K562 (cell line): ENCODE data around the gene GPR152. TPM values are rescaled to one million over a fixed set of nuclear protein-coding genes. Genes with fewer than 3 reads are reported as not detected.

ENCODE experiments used
- KAT7 ChIP-seq: sonication (generic); formaldehyde crosslinking; IDR thresholded peaks from 2 replicates; pipeline ENCODE4 v1.8.0; 2022; ENCODE audit warnings: missing genetic modification reagents, mild to moderate bottlenecking, borderline replicate concordance
- MYNN ChIP-seq, 2 experiments: sonication (generic); formaldehyde crosslinking in 1 of 2; IDR thresholded peaks; 2 replicates each; pipeline versions ENCODE4 v1.5.0 to v1.6.1; 2016 to 2020; ENCODE audit warnings: antibody characterized with exemption in 1 of 2, missing genetic modification reagents in 1 of 2
- PCBP1 ChIP-seq: fragments of 200-400 bp; formaldehyde crosslinking; IDR thresholded peaks from 2 replicates; pipeline ENCODE4 v1.6.1; 2018; ENCODE audit warnings: mild to moderate bottlenecking, low read depth, low read length; ENCODE audit not compliant: poor library complexity, severe bottlenecking
- POLR2B ChIP-seq: fragments of 450-650 bp; IDR thresholded peaks from 2 replicates; pipeline ENCODE4 v1.6.1; 2018; ENCODE audit warnings: low read depth; ENCODE audit not compliant: partially characterized antibody
- POLR2G ChIP-seq: fragments of 200-400 bp; formaldehyde crosslinking; IDR thresholded peaks from 2 replicates; pipeline ENCODE4 v1.6.1; 2017; ENCODE audit warnings: low read depth, mild to moderate bottlenecking, antibody characterized with exemption, low read length, moderate library complexity
- ZBTB7A ChIP-seq: IDR thresholded peaks from 2 replicates; pipeline ENCODE4 v1.6.1; 2011; ENCODE audit warnings: low read depth, mild to moderate bottlenecking, low read length, moderate library complexity, borderline replicate concordance; ENCODE audit not compliant: control insufficient read depth
- polyA plus RNA-seq, 8 experiments: library from polyadenylated mRNA; depleted of rRNA in 4 of 8; stranded (reverse) in 5 of 8; unstranded in 3 of 8; fragments of >200 nt; fragmentation: Nextera tagmentation in 2 of 8; fragmentation: Illumina TruSeq in 1 of 8; extraction: Ambion mirVana in 2 of 8; extraction: Trizol in 1 of 8; gene quantifications; 2 replicates each; pipeline versions ENCODE4 v1.2.1 to v1.2.3, GENCODE V29; 2011 to 2014; ENCODE audit warnings: inconsistent platforms in 1 of 8, missing spikeins in 1 of 8
- total RNA-seq, 7 experiments: library from RNA; depleted of rRNA in 6 of 7; stranded (reverse); fragments of >200 nt in 6 of 7; fragmentation: Illumina TruSeq in 2 of 7; extraction: Trizol in 2 of 7; gene quantifications; 2 replicates each; pipeline versions ENCODE4 v1.2.1 to v1.2.3, GENCODE V29; 2011 to 2021; ENCODE audit warnings: low replicate concordance in 1 of 7
- TF ChIP-seq, protein P1 (sequence below): sonication (generic); formaldehyde crosslinking; IDR thresholded peaks from 2 replicates; pipeline ENCODE4 v1.8.0; 2023; ENCODE audit warnings: mild to moderate bottlenecking, missing genetic modification reagents
- TF ChIP-seq, protein P2 (sequence below), 3 experiments: fragments of 200-800 bp in 1 of 3; sonication (Bioruptor generic) in 1 of 3; sonication (generic) in 1 of 3; formaldehyde crosslinking in 1 of 3; IDR thresholded peaks; 2 replicates each; pipeline versions ENCODE4 v1.6.1 to v1.8.0; 2016 to 2022; ENCODE audit warnings: mild to moderate bottlenecking in 2 of 3, missing compliant biosample characterization in 2 of 3, missing genetic modification characterization in 2 of 3, missing genetic modification reagents in 1 of 3

Gene GPR152
- total and polyA plus RNA-seq, 9 of the 15 experiments (the other 6 are each of a cell fraction or from before 2014, with no cell fraction given), result not detected

DNA sequence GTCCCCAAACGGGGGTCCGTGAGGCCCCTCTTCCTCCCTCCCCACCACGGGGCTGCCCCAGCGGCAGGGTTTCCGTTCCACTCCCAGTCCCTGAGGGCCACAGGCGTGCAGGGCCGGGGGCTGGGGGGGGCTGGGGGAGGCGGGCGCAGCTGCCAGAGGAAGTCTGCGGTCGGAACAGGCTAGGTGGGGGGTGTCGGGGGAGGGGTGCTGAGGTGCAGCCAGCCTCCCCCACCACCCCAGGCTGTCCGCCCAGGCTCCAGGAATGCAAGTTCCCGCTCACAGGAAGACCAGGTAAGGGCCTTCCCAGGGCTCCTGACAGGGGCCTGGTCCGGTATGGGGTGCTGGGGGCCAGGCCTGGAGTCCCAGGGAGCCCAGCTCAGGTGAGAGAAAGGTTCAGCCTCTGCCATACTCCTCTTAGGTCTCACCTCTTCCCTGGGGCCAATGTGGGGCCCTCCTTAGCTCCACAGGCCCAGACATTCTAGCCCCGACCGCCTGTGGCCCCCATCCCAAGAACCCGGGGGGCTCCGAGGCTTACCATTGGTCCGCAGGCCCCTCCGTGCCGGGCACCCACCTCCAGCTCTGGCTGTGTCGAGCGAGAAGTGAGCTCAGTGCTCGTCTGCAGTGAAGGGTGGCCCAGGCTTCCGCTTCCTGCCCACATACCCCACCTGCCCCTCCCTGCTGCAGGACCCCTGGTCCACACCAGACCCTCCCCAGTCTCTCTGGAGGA lies 15.3 kb downstream of the GPR152 start, which contains the start of gene PTPRCAP (continued):
- TF ChIP-seq, protein P1, sequence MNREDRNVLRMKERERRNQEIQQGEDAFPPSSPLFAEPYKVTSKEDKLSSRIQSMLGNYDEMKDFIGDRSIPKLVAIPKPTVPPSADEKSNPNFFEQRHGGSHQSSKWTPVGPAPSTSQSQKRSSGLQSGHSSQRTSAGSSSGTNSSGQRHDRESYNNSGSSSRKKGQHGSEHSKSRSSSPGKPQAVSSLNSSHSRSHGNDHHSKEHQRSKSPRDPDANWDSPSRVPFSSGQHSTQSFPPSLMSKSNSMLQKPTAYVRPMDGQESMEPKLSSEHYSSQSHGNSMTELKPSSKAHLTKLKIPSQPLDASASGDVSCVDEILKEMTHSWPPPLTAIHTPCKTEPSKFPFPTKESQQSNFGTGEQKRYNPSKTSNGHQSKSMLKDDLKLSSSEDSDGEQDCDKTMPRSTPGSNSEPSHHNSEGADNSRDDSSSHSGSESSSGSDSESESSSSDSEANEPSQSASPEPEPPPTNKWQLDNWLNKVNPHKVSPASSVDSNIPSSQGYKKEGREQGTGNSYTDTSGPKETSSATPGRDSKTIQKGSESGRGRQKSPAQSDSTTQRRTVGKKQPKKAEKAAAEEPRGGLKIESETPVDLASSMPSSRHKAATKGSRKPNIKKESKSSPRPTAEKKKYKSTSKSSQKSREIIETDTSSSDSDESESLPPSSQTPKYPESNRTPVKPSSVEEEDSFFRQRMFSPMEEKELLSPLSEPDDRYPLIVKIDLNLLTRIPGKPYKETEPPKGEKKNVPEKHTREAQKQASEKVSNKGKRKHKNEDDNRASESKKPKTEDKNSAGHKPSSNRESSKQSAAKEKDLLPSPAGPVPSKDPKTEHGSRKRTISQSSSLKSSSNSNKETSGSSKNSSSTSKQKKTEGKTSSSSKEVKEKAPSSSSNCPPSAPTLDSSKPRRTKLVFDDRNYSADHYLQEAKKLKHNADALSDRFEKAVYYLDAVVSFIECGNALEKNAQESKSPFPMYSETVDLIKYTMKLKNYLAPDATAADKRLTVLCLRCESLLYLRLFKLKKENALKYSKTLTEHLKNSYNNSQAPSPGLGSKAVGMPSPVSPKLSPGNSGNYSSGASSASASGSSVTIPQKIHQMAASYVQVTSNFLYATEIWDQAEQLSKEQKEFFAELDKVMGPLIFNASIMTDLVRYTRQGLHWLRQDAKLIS (CRISPR knock-in tag), result peak; percentile 26; the same call in 1 of the 2 replicates
- TF ChIP-seq MYNN (IDR thresholded peaks at IDR 0.05), result peak; percentile 21; the same call in 1 of the 2 replicates
- no peak for TF ChIP-seq MYNN (CRISPR knock-in tag; IDR thresholded peaks at IDR 0.05)
- TF ChIP-seq ZBTB7A, result peak; percentile 60; the same call in 1 of the 2 replicates
- TF ChIP-seq KAT7 (CRISPR knock-in tag), result peak; percentile 13; the same call in 1 of the 2 replicates
- TF ChIP-seq POLR2B, result peak; percentile 19
- TF ChIP-seq, protein P2, sequence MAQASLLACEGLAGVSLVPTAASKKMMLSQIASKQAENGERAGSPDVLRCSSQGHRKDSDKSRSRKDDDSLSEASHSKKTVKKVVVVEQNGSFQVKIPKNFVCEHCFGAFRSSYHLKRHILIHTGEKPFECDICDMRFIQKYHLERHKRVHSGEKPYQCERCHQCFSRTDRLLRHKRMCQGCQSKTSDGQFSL (CRISPR knock-in tag; IDR thresholded peaks at IDR 0.05), result peak; percentile 80; the same call in 1 of the 2 replicates
- TF ChIP-seq, protein P2 (tag; IDR thresholded peaks at IDR 0.05), result peak in 1 of 2 experiments; percentile 56; a peak in 1 of 4 replicates
- TF ChIP-seq POLR2G, result peak; percentile 76
- peak; percentile 41 for TF ChIP-seq PCBP1
